GM21390 (cell line): ENCODE data around the gene PDE6A.
"Not testable (repeated sequence)": the region's sequence is repeated elsewhere in the genome, so short reads cannot be mapped to it uniquely, and the experiment has no call there.

ENCODE experiments used
- ATAC-seq: cut with Tn5 transposase; IDR thresholded peaks from one replicate; pipeline ENCODE4 v1.9.1; 2021; ENCODE audit not compliant: unreplicated experiment

The PDE6A gene

GRCh38 chr5:149898811-149899210 lies 45.8 kb downstream of the PDE6A start:
- no peak for ATAC-seq

- ATAC-seq, result no peak
Measured at GRCh38 chr5:149895416-149896345, 48.9 kb downstream of the PDE6A start.

- ATAC-seq, result no peak
Measured at GRCh38 chr5:149894237-149894636, 50.4 kb downstream of the PDE6A start.

- no peak for ATAC-seq
Measured at GRCh38 chr5:149893403-149893931, 51.1 kb downstream of the PDE6A start.

- no peak for ATAC-seq
Measured at GRCh38 chr5:149892594-149892993, 52.0 kb downstream of the PDE6A start.

GRCh38 chr5:149888280-149888679 lies 56.3 kb downstream of the PDE6A start:
- no peak for ATAC-seq

- ATAC-seq, result no peak
Measured at GRCh38 chr5:149887622-149888183, 56.9 kb downstream of the PDE6A start.

GRCh38 chr5:149886692-149887470 lies 57.7 kb downstream of the PDE6A start:
- no peak for ATAC-seq

GRCh38 chr5:149886060-149886459 lies 58.5 kb downstream of the PDE6A start:
- no peak for ATAC-seq

- no peak for ATAC-seq
Measured at GRCh38 chr5:149885513-149885912, 59.1 kb downstream of the PDE6A start.

GRCh38 chr5:149883550-149883949 lies 61.0 kb downstream of the PDE6A start:
- ATAC-seq, result no peak

GRCh38 chr5:149882633-149883032 lies 62.0 kb downstream of the PDE6A start:
- ATAC-seq, result not testable (repeated sequence)

- ATAC-seq, result no peak
Measured at GRCh38 chr5:149881874-149882273, 62.7 kb downstream of the PDE6A start.

GRCh38 chr5:149881069-149881622 lies 63.4 kb downstream of the PDE6A start:
- no peak for ATAC-seq

- ATAC-seq, result not testable (repeated sequence)
Measured at GRCh38 chr5:149879593-149879992, 65.0 kb downstream of the PDE6A start.

- ATAC-seq, result no peak
Measured at GRCh38 chr5:149878371-149878770, 66.2 kb downstream of the PDE6A start.

- no peak for ATAC-seq
Measured at GRCh38 chr5:149873896-149874295, 70.7 kb downstream of the PDE6A start.

GRCh38 chr5:149872351-149873040 lies 72.1 kb downstream of the PDE6A start:
- no peak for ATAC-seq

GRCh38 chr5:149871471-149871870 lies 73.1 kb downstream of the PDE6A start:
- no peak for ATAC-seq

- ATAC-seq, result no peak
Measured at GRCh38 chr5:149870697-149871096, 73.9 kb downstream of the PDE6A start.
